Measurements from ENCODE around the gene OMD.

- TF ChIP-seq POLR2A (IDR thresholded peaks at IDR 0.05; ENCODE audit: borderline replicate concordance, extremely low read depth, insufficient read depth, insufficient read length) (no peak), POLR2AphosphoS5 (IDR thresholded peaks at IDR 0.05; ENCODE audit: low read depth, low read length) (no peak), CTCF (IDR thresholded peaks at IDR 0.05 in 2 of 3, conservative IDR thresholded peaks at IDR 0.05 in 1 of 3; ENCODE audit: borderline replicate concordance in 1 of 3, insufficient read depth in 1 of 3, low read depth in 2 of 3, low read length in 2 of 3) (no peak), MAX (IDR thresholded peaks at IDR 0.05) (no peak), ZNF274 (IDR thresholded peaks at IDR 0.05; ENCODE audit: low read depth, low read length) (no peak), CEBPB (IDR thresholded peaks at IDR 0.05; ENCODE audit: low read depth) (no peak)
These were observed 659 bp downstream of the OMD start for GRCh38 chr9:92423612-92424011.
